SHP77 treated with DMSO at 0.1 percent for 48 hours (cell line): ENCODE data around the gene CTRB2.
"Not testable (repeated sequence)": the region's sequence is repeated elsewhere in the genome, so short reads cannot be mapped to it uniquely, and the experiment has no call there.

Source experiments
- DNase-seq: peaks from one replicate; lab custom pipeline; 2025; lab: John Stamatoyannopoulos, UW

Gene CTRB2

GRCh38 chr16:75242436-75243078, 35.6 kb upstream of the CTRB2 start:
- DNase-seq, result not testable (repeated sequence)

GRCh38 chr16:75241955-75242354, 35.0 kb upstream of the CTRB2 start:
- DNase-seq, result no peak

- DNase-seq, result no peak
Measured at GRCh38 chr16:75241412-75241811, 34.5 kb upstream of the CTRB2 start.

GRCh38 chr16:75240633-75241032, 33.7 kb upstream of the CTRB2 start:
- DNase-seq, result not testable (repeated sequence)

- no peak for DNase-seq
Measured at GRCh38 chr16:75239542-75240122, 32.7 kb upstream of the CTRB2 start.

GRCh38 chr16:75238853-75239541, 32.0 kb upstream of the CTRB2 start:
- no peak for DNase-seq

GRCh38 chr16:75238132-75238852, 31.3 kb upstream of the CTRB2 start:
- no peak for DNase-seq

GRCh38 chr16:75237398-75238131, 30.6 kb upstream of the CTRB2 start:
- DNase-seq, result no peak

GRCh38 chr16:75236736-75237397, 29.9 kb upstream of the CTRB2 start:
- no peak for DNase-seq

GRCh38 chr16:75236232-75236631, 29.3 kb upstream of the CTRB2 start:
- DNase-seq, result no peak

GRCh38 chr16:75235721-75236193, 28.8 kb upstream of the CTRB2 start:
- DNase-seq, result no peak

GRCh38 chr16:75234856-75235696, 28.1 kb upstream of the CTRB2 start:
- DNase-seq, result no peak

- no peak for DNase-seq
Measured at GRCh38 chr16:75233611-75233938, 26.6 kb upstream of the CTRB2 start.

- no peak for DNase-seq
Measured at GRCh38 chr16:75231570-75231969, 24.6 kb upstream of the CTRB2 start.

- no peak for DNase-seq
Measured at GRCh38 chr16:75230471-75231110, 23.6 kb upstream of the CTRB2 start.

- DNase-seq, result no peak
Measured at GRCh38 chr16:75229172-75230031, 22.4 kb upstream of the CTRB2 start.

GRCh38 chr16:75228143-75228976, 21.4 kb upstream of the CTRB2 start:
- no peak for DNase-seq
